ENCODE results near the gene SCLT1.

GRCh38 chr4:129129143-129129542, 35.8 kb upstream of the SCLT1 start:
- TF ChIP-seq CTCF (IDR thresholded peaks at IDR 0.05) (no peak), POLR2AphosphoS5 (IDR thresholded peaks at IDR 0.05) (no peak), EP300 (IDR thresholded peaks at IDR 0.05) (no peak), POLR2A (IDR thresholded peaks at IDR 0.05) (no peak)

Data from gastroesophageal sphincter (tissue), 3 donors.